NB4 (cell line): ENCODE data around the gene TGFBR3L.
"Not testable (repeated sequence)": the region's sequence is repeated elsewhere in the genome, so short reads cannot be mapped to it uniquely, and the experiment has no call there.

Source experiments
- DNase-seq: peaks from one replicate; pipeline ENCODE4 v3.0.0; 2010; ENCODE audit warnings: low read depth
- H3K4me3 ChIP-seq: one replicate; pipeline ENCODE4 v1.5.1; 2011; ENCODE audit warnings: mild to moderate bottlenecking, low read depth, low read length, moderate library complexity
- CTCF ChIP-seq: IDR thresholded peaks from one replicate; pipeline ENCODE4 v1.5.1; 2012; ENCODE audit warnings: low read depth, low read length
- MAX ChIP-seq: IDR thresholded peaks from 2 replicates; pipeline ENCODE4 v1.6.1; 2011; ENCODE audit warnings: low read depth, low read length
- MYC ChIP-seq: IDR thresholded peaks from 2 replicates; pipeline ENCODE4 v1.6.1; 2011; ENCODE audit warnings: low read depth, low read length
- POLR2A ChIP-seq: IDR thresholded peaks from 2 replicates; pipeline ENCODE4 v1.6.1; 2011; ENCODE audit warnings: mild to moderate bottlenecking; ENCODE audit not compliant: insufficient read length; ENCODE audit errors: extremely low read depth

The TGFBR3L gene

GRCh38 chr19:7955696-7956095, 41.1 kb downstream of the TGFBR3L start:
- no peak for DNase-seq

DNA sequence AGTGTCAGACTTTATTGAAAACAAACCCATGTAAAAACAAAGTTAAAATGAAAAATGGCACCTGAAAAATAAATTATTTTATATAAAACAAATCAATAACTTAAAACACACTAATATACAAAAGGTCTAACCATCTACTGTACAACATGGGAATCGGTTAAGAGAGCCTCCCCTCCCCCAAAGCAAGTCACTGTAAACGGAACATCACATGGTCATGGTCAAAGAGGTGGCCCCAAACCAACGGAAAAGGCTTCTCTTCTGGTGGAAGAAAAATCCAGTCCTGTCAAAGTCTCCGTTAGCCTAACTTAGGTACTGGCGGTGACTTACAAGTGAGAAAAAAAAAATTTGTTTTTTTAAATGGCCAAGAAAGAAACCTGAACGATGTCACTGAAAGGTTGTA, 44.6 kb downstream of the TGFBR3L start:
- no peak for TF ChIP-seq MYC
- no peak for TF ChIP-seq MAX
- TF ChIP-seq CTCF, result no peak
- TF ChIP-seq POLR2A, result no peak
- no peak overlapping the region for H3K4me3 ChIP-seq
- DNase-seq, result no peak

More at GRCh38 chr19:7955696-7956095, 41.1 kb downstream of the TGFBR3L start:
- no peak for TF ChIP-seq MYC
- H3K4me3 ChIP-seq, result no peak overlapping the region

DNA sequence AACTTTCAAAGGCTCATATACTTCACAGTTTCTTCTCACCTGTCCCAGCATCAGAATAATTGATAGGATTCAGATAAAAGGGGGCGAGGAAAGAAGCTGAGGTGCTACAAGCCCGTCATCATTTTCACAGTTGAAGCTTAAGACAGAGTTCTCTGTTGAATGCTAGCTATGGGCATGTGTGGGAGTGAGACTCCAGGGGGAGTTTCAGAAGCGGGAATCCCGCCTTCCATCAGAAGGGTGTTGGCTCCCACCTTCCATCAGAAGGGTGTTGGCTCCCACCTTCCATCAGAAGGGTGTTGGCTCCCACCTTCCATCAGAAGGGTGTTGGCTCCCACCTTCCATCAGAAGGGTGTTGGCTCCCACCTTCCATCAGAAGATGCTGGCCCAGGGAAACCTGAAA, 46.5 kb downstream of the TGFBR3L start:
- not testable (repeated sequence) for H3K4me3 ChIP-seq, DNase-seq

GRCh38 chr19:7961920-7962626, 47.4 kb downstream of the TGFBR3L start:
- peak; percentile 27 for DNase-seq
- H3K4me3 ChIP-seq, result no peak overlapping the region
- TF ChIP-seq MYC (no peak), CTCF (no peak), MAX (no peak), POLR2A (no peak)

GRCh38 chr19:7962644-7963268, 48.1 kb downstream of the TGFBR3L start:
- H3K4me3 ChIP-seq, result no peak overlapping the region
- DNase-seq, result no peak
- TF ChIP-seq MYC, result no peak
- TF ChIP-seq POLR2A, result no peak
- TF ChIP-seq MAX, result no peak
- TF ChIP-seq CTCF, result no peak

DNA sequence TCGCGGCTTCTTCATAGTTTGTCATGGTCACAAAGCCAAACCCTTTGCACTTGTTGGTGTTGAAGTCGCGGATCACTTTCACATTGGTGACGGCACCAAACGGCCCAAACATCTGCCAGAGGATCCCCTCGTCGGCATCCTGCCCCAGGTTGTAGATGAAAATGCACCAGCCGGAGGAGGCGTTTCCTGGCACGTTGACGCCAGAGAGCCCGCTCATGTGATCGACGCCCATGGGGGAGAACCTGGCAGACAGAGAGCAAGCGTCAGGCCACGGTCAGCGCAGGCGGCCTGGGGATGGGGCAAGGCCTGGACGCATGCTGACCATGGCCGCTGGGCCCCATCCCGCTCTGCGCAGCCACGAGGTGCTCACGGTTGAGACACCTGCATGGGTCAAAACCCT, 48.9 kb downstream of the TGFBR3L start:
- H3K4me3 ChIP-seq, result no peak overlapping the region
- no peak for TF ChIP-seq MYC
- no peak for TF ChIP-seq POLR2A
- DNase-seq, result no peak

DNA sequence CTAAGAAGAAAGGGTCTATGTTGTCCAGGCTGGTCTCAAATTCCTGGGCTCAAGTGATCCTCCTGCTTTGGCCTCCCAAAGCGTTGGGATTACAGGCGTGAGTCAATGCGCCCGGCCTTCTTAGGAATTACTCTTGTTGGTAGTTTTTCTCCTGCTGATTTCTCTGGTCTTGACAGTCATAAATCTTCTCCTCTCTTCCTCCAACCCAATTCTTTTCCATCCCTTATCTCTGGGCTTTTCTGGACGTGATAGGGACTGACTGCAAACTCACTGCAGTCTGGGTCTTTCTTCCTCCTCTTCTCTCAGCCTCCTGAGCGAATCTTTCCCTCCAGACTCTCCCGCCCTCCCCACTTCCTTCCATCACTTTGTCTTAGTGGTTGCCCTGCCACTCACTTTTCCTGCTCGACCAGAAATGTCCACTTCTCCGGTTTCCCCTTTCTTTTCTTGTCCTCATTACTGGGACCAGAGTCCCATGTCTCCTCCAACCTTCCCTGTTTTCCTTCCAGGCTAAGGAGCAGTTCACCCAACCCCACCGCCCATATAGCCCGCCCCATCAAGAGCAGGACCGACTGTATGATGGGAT, 50.7 kb downstream of the TGFBR3L start:
- H3K4me3 ChIP-seq, result no peak overlapping the region
- no peak for DNase-seq
- no peak for TF ChIP-seq MYC
- TF ChIP-seq MAX, result no peak
- no peak for TF ChIP-seq POLR2A
- no peak for TF ChIP-seq CTCF
